Choroid plexus epithelial cell (primary cell): ENCODE data around the gene WEE2.

Experiments
- DNase-seq: peaks from one replicate; pipeline ENCODE4 v3.0.0-alpha.2; 2010; ENCODE audit warnings: low read depth
- H3K4me3 ChIP-seq: 2 replicates; pipeline ENCODE4 v1.5.1; 2011; ENCODE audit warnings: low read depth, mild to moderate bottlenecking, control low read depth, low read length, moderate library complexity
- TF ChIP-seq, protein P1 (sequence below): conservative IDR thresholded peaks from 2 replicates; pipeline ENCODE4 v1.5.1; 2011; ENCODE audit warnings: low read depth, mild to moderate bottlenecking, control low read depth, inconsistent platforms, low read length, moderate library complexity

The WEE2 gene

DNA sequence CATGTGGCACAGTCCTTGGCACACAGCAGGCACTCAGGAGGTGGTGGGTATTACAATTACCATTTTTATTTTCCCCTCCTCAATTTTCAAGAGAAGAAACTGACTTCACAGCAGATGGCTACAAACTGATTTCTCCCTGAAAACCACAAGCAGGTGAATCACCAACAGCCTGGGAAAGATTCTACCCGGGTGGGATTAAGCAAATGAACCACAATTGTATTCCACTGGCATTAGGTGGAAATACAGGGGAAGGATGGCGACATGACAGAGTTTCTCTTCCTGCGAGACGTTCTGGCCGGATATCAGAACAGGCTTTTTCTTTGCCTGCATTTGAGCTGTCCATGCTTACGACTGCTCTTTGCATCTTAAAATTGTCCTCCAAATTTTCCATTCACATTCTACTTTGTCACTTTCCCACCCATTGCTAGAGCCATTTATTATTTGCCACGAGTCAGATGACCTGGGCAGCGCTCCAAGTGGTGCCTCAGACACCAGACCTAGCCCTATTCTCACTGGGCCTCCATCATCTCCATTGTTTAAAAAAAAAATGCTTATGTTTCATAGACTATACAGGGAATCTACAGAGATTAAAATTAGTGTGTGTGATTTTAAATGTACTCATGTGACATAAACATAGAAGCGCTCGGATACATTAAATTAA is 10.8 kb upstream of the WEE2 start:
- TF ChIP-seq, protein P1, sequence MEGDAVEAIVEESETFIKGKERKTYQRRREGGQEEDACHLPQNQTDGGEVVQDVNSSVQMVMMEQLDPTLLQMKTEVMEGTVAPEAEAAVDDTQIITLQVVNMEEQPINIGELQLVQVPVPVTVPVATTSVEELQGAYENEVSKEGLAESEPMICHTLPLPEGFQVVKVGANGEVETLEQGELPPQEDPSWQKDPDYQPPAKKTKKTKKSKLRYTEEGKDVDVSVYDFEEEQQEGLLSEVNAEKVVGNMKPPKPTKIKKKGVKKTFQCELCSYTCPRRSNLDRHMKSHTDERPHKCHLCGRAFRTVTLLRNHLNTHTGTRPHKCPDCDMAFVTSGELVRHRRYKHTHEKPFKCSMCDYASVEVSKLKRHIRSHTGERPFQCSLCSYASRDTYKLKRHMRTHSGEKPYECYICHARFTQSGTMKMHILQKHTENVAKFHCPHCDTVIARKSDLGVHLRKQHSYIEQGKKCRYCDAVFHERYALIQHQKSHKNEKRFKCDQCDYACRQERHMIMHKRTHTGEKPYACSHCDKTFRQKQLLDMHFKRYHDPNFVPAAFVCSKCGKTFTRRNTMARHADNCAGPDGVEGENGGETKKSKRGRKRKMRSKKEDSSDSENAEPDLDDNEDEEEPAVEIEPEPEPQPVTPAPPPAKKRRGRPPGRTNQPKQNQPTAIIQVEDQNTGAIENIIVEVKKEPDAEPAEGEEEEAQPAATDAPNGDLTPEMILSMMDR = no peak
- no peak overlapping the region for H3K4me3 ChIP-seq
- DNase-seq = peak; percentile 8

DNA sequence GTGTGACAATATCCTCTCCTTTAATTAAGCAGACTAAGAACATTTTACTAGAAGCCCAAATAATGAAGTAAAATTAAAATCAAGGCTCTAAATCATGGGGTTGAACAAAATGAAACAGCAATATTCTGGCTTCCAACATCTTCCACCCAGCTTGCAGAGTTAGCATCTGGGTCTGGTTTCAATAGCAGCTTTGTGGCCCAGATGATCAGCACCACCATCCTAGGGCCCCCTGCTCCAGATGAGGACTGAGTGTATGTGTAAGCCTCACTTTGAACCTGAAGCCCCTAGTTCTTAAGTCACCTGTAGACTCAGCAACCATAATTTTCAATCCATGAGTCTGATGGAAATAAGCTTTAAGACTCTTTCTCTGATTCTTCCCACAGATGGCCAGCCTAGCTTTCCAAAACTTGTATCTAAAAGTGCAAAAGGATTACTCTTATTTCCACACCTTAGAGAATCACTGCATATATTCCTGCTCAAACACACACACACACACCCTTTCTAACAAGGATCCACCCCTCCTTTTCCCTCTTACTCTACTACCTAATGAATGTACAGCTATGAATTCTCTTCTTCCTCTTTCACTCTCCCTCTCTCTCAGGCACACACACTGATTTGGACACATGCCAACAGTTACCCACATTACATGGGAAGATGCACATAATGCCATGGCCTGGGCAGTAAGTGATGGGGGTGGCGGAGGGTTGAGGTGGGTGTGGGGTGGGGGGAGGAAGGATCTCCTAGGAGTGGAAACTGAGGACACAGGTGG is 9.7 kb upstream of the WEE2 start:
- H3K4me3 ChIP-seq = no peak overlapping the region
- DNase-seq = no peak
- TF ChIP-seq, protein P1 = no peak

DNA sequence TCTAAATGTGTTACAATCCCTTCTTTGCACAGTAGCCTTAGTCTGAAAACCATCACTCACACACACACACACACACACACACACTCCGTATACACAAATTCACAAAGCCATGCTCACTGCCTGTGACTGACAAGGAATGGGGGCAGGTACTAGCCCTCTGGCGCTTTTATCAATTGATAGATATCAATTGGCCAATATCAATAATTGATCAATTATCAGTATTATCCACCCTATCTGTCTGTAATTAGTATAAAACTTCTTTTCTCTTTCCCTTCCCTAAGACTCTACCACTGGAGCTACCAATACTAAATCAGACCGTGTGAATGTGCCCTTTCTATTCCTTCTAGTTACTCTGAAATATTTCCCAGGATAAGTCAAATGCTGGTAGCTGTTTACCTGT is 8.3 kb upstream of the WEE2 start:
- no peak overlapping the region for H3K4me3 ChIP-seq
- TF ChIP-seq, protein P1 = no peak
- DNase-seq = no peak

DNA sequence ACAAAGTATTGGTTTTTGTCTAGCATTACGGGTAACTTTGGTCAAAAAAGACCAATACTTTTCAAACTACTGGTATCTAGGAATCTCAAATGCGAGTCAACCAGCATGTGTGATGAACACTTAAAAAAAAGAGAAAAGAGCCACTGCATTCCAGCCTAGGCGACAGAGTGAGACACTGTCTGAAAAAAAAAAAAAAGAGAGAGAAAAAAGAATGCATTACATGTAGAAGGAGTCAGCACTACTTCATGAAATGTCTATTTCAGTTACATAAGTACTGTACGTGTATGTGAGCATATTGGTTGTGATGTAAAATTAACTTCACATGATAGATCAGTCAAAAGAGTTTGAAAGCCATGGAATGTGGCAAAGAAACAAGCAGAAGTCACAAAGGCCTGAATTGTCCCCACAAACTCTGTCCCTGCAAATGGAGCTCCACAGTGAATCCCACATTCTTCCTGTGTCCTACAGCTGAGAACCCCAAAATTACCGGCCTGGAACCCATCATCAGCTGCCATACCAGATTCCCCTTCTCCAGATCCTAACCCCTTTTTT is 7.8 kb upstream of the WEE2 start:
- TF ChIP-seq, protein P1 = no peak
- peak; percentile 5 for DNase-seq
- H3K4me3 ChIP-seq = peak overlapping the region; percentile 68

DNA sequence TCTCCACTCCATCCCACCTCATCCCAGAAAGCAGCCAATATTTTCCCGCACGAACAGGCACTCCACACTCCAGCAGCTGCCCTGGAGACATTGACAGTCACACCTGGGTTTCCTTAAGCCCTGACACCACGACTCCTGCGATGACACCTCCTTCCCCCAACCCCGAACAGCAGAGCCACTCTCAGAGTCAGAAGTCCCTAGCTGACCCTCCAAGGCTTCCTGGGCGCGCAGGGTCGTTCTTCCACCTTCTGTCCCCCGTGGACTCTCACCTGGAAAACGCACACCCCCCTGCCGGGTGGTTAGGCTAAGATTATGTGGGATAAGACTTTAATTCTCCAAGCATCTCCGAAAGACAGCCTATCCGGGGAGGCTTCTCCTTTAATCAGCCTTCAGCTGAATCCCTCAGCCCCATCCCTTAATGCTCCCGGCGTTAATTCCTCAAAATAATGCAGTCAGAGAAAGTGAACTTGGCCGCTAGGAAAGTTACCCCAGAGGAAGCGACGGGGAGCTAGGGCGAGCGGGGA is 7.2 kb upstream of the WEE2 start:
- peak overlapping the region; percentile 68 for H3K4me3 ChIP-seq
- peak; percentile 27 for DNase-seq
- TF ChIP-seq, protein P1 = no peak

DNA sequence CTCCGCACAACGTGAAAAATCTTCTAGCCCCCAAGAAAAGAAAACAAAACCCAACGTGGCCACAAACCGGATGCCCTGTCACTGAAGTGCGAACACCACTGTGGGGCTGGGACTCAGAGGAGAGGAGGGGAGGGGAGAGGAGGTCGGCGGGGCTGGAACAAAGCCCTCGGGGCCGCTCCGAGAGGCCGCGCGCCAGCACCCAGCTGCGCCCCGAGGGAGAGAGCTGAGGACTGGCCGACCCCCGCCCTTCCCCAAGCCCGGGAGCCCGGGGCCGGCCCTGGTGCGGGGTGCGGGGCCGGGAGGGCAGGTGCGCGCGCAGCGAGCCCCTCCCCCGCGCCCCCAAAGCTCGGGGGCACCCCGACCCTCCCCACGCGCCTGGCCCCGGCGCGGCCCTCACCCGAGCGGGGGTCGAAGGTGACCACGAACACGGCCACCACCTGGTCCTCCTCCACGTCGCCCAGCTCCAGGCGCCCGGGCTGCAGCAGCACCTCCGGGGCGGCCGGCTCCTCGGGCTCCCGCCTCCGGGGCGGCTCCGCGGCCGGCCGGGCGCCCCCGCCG is 6.6 kb upstream of the WEE2 start:
- H3K4me3 ChIP-seq = peak overlapping the region; percentile 68
- peak; percentile 16 for DNase-seq
- TF ChIP-seq, protein P1 = no peak
